B cell (primary cell): ENCODE measurements around the gene PTPRN2. TPM values are rescaled to one million over a fixed set of nuclear protein-coding genes. Genes with fewer than 3 reads are reported as not detected.

Experiments
- ATAC-seq: fragments of 200-7000 bp; cut with Tn5 transposase; one replicate; pipeline ENCODE4 v1.10.0; 2021; ENCODE audit warnings: low read depth, mild to moderate bottlenecking, moderate number of reproducible peaks, moderate library complexity
- CTCF ChIA-PET: fragments of 350-600 bp; sonication (Branson Sonifier 250); formaldehyde crosslinking; loops from one replicate; lab custom pipeline; 2021; ENCODE audit warnings: antibody characterized with exemption, inconsistent platforms; lab: Charles Lee
- POLR2A ChIA-PET: fragments of 350-600 bp; sonication (Branson Sonifier 250); formaldehyde crosslinking; loops from one replicate; lab custom pipeline; 2021; ENCODE audit warnings: antibody characterized with exemption; lab: Charles Lee
- DNase-seq: peaks from one replicate; pipeline ENCODE4 v3.0.0; 2013
- H2AFZ ChIP-seq: 2 replicates; pipeline ENCODE4 v1.6.1; 2012; ENCODE audit warnings: mild to moderate bottlenecking, low read depth, low read length; ENCODE audit not compliant: insufficient read depth, poor library complexity, severe bottlenecking
- H3K27ac ChIP-seq, 2 donors: 1 replicate in 1 of 2; 2 replicates in 1 of 2; pipeline ENCODE4 v1.5.1; 2012 to 2013; ENCODE audit warnings: low read length in 2 of 2, mild to moderate bottlenecking in 2 of 2, moderate library complexity in 1 of 2
- H3K27me3 ChIP-seq, 4 experiments: fragments of 200-600 bp in 1 of 4; sonication (generic) in 1 of 4; replicated peaks in 1 of 4; 1 replicate in 2 of 4; 2 replicates in 2 of 4; pipeline versions ENCODE4 v1.6.1 to v1.7.0; 2013 to 2016; ENCODE audit warnings: low read length in 3 of 4, mild to moderate bottlenecking in 2 of 4, mixed read lengths in 1 of 4, moderate library complexity in 1 of 4; ENCODE audit not compliant: insufficient read depth in 4 of 4, control insufficient read depth in 3 of 4; ENCODE audit errors: control extremely low read depth in 1 of 4
- H3K36me3 ChIP-seq, 2 experiments: replicated peaks in 1 of 2; 1 replicate in 1 of 2; 2 replicates in 1 of 2; pipeline versions ENCODE4 v1.6.1 to v1.7.1; 2013; ENCODE audit warnings: low read length in 1 of 2; ENCODE audit not compliant: insufficient read depth in 2 of 2, control insufficient read depth in 1 of 2; ENCODE audit errors: control extremely low read depth in 1 of 2, extremely low read depth in 1 of 2
- H3K4me1 ChIP-seq, 2 donors: fragments of 200-600 bp in 1 of 2; sonication (generic) in 1 of 2; 1 replicate in 1 of 2; 2 replicates in 1 of 2; pipeline versions ENCODE4 v1.5.1 to v1.6.1; 2013 to 2017; ENCODE audit warnings: low read length in 2 of 2; ENCODE audit not compliant: control insufficient read depth in 2 of 2, insufficient read depth in 2 of 2
- H3K4me2 ChIP-seq: replicated peaks from 2 replicates; pipeline ENCODE3; 2012; ENCODE audit warnings: mild to moderate bottlenecking, low read depth, low read length; ENCODE audit not compliant: poor library complexity, severe bottlenecking
- H3K4me3 ChIP-seq, 5 experiments: fragments of 200-600 bp in 1 of 5; sonication (generic) in 1 of 5; 1 replicate in 3 of 5; 2 replicates in 2 of 5; pipeline versions ENCODE4 v1.5.1 to v1.7.0; 2011 to 2016; ENCODE audit warnings: low read length in 4 of 5, mild to moderate bottlenecking in 4 of 5, low read depth in 2 of 5, control low read depth in 1 of 5, moderate library complexity in 1 of 5; ENCODE audit not compliant: insufficient read depth in 1 of 5; ENCODE audit errors: control extremely low read depth in 1 of 5, extremely low read depth in 1 of 5
- H3K79me2 ChIP-seq: fragments of 200-600 bp; sonication (generic); one replicate; pipeline ENCODE4 v1.6.0; 2016; ENCODE audit warnings: low read length; ENCODE audit not compliant: control insufficient read depth, insufficient read depth
- H3K9ac ChIP-seq: fragments of 200-600 bp; sonication (generic); 2 replicates; pipeline ENCODE4 v1.6.1; 2017; ENCODE audit warnings: mild to moderate bottlenecking, low read length, moderate library complexity
- H3K9me3 ChIP-seq, 3 donors: one replicate each; pipeline versions ENCODE4 v1.6.1 to v1.7.1; 2013; ENCODE audit warnings: low read length in 2 of 3; ENCODE audit not compliant: control insufficient read depth in 2 of 3, insufficient read depth in 1 of 3; ENCODE audit errors: control extremely low read depth in 1 of 3
- H4K20me1 ChIP-seq: 2 replicates; pipeline ENCODE4 v1.6.0; 2012; ENCODE audit warnings: mild to moderate bottlenecking, low read length; ENCODE audit not compliant: insufficient read depth, control insufficient read depth, poor library complexity, severe bottlenecking
- H3K27ac Mint-ChIP-seq: one replicate; pipeline ENCODE4 v1.8.0; 2021; ENCODE audit warnings: mixed read lengths
- H3K27me3 Mint-ChIP-seq: one replicate; pipeline ENCODE4 v1.8.0; 2021; ENCODE audit warnings: mixed read lengths
- H3K4me1 Mint-ChIP-seq: one replicate; pipeline ENCODE4 v1.8.0; 2021; ENCODE audit warnings: mixed read lengths
- H3K4me3 Mint-ChIP-seq: one replicate; pipeline ENCODE4 v1.8.0; 2021; ENCODE audit warnings: mixed read lengths
- H3K9me3 Mint-ChIP-seq: one replicate; pipeline ENCODE4 v1.8.0; 2022; ENCODE audit warnings: mixed read lengths; ENCODE audit not compliant: insufficient read depth
- EZH2 ChIP-seq: IDR thresholded peaks from 2 replicates; pipeline ENCODE4 v1.6.1; 2012; ENCODE audit warnings: borderline replicate concordance, low read depth, mild to moderate bottlenecking, moderate library complexity, low read length; ENCODE audit not compliant: insufficient read depth, poor library complexity, severe bottlenecking
- WGBS: methylation state at CpG from one replicate; pipeline ENCODE4 v1.1.5; 2013; ENCODE audit warnings: missing lambda C conversion rate; ENCODE audit not compliant: insufficient coverage; 5-methylcytosine and 5-hydroxymethylcytosine counted together
- intact Hi-C: fragments of 100-400 bp; cut with micrococcal nuclease; formaldehyde crosslinking; loops from one replicate; pipeline ENCODE4 v1.10.0; 2022
- polyA plus RNA-seq: library from polyadenylated mRNA; depleted of rRNA; stranded (reverse); fragments of >200 nt; gene quantifications from 2 replicates; pipeline ENCODE4 v1.2.3, GENCODE V29; 2012
- total RNA-seq, 2 donors: library from RNA; stranded (reverse); fragments of 120-200 nt in 1 of 2; gene quantifications; 1 replicate in 1 of 2; 2 replicates in 1 of 2; pipeline versions ENCODE4 v1.2.3 to v1.2.4, GENCODE V29; 2013 to 2022
- TF ChIP-seq, protein P1 (sequence below): fragments of 200-600 bp; IDR thresholded peaks from one replicate; pipeline ENCODE4 v1.8.0; 2022; ENCODE audit warnings: antibody characterized with exemption, mild to moderate bottlenecking

The PTPRN2 gene
- total and polyA plus RNA-seq, 2 donors (not counting 1 experiment from before 2014, with no cell fraction given) = 2.0 to 5.0 TPM

DNA sequence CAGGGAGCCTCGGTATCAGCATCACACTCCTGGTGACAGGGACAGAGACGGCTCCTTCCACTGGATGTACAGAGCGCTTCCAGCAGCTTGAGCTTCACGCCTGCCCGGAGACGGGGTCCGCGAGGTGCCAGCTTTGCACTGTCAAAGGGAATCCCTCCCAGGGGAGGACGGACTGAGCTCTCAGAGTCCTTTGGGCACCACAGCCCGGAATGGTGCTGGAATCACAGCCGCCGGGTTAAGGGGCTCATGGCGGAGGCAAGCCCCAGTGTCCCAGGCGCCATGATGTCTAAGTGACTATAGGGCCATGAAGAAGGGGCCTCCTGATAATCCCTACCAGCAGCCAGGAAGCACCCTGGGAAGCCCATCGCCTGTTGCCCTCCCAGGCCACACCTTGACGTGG is 41.4 kb downstream of the PTPRN2 start:
- Histone ChIP-seq H3K9ac (no peak overlapping the region), H3K4me1 (peaks cover 0 to 6% of the 10 kb centered on the region in 2 donors), H3K4me3 (no peak overlapping the region), H2AFZ (no peak overlapping the region), H4K20me1 (no peaks in the 10 kb centered on the region), H3K4me2 (no peak overlapping the region), H3K36me3 (no peaks in the 10 kb centered on the region), H3K9me3 (peaks cover 0 to 5% (median 0%) of the 10 kb centered on the region in 3 donors), H3K27ac (no peak overlapping the region), H3K79me2 (no peaks in the 10 kb centered on the region), H3K27me3 (no peaks in the 10 kb centered on the region)
- TF ChIP-seq EZH2 = no peak
- TF ChIP-seq, protein P1, sequence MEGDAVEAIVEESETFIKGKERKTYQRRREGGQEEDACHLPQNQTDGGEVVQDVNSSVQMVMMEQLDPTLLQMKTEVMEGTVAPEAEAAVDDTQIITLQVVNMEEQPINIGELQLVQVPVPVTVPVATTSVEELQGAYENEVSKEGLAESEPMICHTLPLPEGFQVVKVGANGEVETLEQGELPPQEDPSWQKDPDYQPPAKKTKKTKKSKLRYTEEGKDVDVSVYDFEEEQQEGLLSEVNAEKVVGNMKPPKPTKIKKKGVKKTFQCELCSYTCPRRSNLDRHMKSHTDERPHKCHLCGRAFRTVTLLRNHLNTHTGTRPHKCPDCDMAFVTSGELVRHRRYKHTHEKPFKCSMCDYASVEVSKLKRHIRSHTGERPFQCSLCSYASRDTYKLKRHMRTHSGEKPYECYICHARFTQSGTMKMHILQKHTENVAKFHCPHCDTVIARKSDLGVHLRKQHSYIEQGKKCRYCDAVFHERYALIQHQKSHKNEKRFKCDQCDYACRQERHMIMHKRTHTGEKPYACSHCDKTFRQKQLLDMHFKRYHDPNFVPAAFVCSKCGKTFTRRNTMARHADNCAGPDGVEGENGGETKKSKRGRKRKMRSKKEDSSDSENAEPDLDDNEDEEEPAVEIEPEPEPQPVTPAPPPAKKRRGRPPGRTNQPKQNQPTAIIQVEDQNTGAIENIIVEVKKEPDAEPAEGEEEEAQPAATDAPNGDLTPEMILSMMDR = no peak
- Mint-ChIP-seq H3K4me3 (no peak overlapping the region), H3K27ac (no peak overlapping the region), H3K9me3 (no peaks in the 10 kb centered on the region), H3K4me1 (peaks cover 6% of the 10 kb centered on the region), H3K27me3 (peaks cover 4% of the 10 kb centered on the region)
- no peak for DNase-seq
- ChIA-PET POLR2A (no interaction called here), CTCF (no interaction called here)
- intact Hi-C loops = no loop called here
- 95% methylated on average over 15 of the region's 16 CpGs for WGBS
- ATAC-seq = no peak

DNA sequence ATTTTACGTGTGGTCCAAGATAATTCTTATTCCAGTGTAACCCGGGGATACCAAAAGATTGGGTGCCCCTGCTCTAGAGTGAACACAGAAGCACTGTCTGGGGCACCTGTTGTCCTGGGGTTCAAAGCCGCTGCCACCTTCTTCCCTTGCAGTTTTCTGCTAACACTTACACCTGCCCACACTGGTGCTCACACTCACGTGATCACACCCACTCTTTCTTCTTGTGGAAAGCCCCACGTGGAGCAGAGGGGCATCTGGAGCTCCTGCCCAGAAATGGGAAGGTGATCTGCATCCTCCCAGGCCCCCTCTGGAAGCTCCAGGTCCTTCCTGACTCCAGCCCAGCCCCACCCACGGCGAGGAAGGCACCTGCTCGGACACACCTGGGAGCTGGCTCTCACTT is 42.9 kb downstream of the PTPRN2 start:
- WGBS = 73% methylated on average over 8 of the region's 8 CpGs
- no peaks in the 10 kb centered on the region for H3K9me3 Mint-ChIP-seq
- no peaks in the 10 kb centered on the region for H3K36me3 ChIP-seq
- H3K9ac ChIP-seq = no peak overlapping the region
- H4K20me1 ChIP-seq = no peaks in the 10 kb centered on the region
- no peaks in the 10 kb centered on the region for H3K9me3 ChIP-seq
- no peak overlapping the region for H3K4me3 ChIP-seq
- ATAC-seq (no peak), DNase-seq (no peak)
- H3K27me3 Mint-ChIP-seq = peaks cover 4% of the 10 kb centered on the region
- ChIA-PET POLR2A (no interaction called here), CTCF (no interaction called here)
- intact Hi-C loops = no loop called here
- H3K4me1 ChIP-seq = peaks cover 0 to 12% of the 10 kb centered on the region in 2 donors
- TF ChIP-seq, protein P1 = no peak
- H2AFZ ChIP-seq = no peak overlapping the region
- H3K27ac ChIP-seq = no peak overlapping the region
- H3K4me1 Mint-ChIP-seq = peaks cover 12% of the 10 kb centered on the region
- no peak overlapping the region for H3K4me3 Mint-ChIP-seq
- no peaks in the 10 kb centered on the region for H3K79me2 ChIP-seq
- H3K27ac Mint-ChIP-seq = no peak overlapping the region
- no peak overlapping the region for H3K4me2 ChIP-seq
- no peaks in the 10 kb centered on the region for H3K27me3 ChIP-seq
